OCI-LY1 (cell line): Measurements from ENCODE around the gene PRAMEF1.

Experiments
- EZH2 ChIP-seq: fragments of 200-600 bp; sonication (generic), shearing (Covaris generic); IDR thresholded peaks from 2 replicates; pipeline ENCODE4 v1.8.0; 2017; ENCODE audit warnings: borderline replicate concordance, mixed run types, mild to moderate bottlenecking, antibody characterized with exemption, low read length, moderate library complexity, mixed read lengths
- TF ChIP-seq, protein P1 (sequence below): fragments of 200-600 bp; sonication (generic), shearing (Covaris generic); IDR thresholded peaks from 2 replicates; pipeline ENCODE4 v1.5.1; 2017; ENCODE audit warnings: mild to moderate bottlenecking, antibody characterized with exemption, low read length, moderate library complexity, mixed read lengths

GRCh38 chr1:12811409-12811784 is 20.2 kb downstream of the PRAMEF1 start:
- TF ChIP-seq, protein P1, sequence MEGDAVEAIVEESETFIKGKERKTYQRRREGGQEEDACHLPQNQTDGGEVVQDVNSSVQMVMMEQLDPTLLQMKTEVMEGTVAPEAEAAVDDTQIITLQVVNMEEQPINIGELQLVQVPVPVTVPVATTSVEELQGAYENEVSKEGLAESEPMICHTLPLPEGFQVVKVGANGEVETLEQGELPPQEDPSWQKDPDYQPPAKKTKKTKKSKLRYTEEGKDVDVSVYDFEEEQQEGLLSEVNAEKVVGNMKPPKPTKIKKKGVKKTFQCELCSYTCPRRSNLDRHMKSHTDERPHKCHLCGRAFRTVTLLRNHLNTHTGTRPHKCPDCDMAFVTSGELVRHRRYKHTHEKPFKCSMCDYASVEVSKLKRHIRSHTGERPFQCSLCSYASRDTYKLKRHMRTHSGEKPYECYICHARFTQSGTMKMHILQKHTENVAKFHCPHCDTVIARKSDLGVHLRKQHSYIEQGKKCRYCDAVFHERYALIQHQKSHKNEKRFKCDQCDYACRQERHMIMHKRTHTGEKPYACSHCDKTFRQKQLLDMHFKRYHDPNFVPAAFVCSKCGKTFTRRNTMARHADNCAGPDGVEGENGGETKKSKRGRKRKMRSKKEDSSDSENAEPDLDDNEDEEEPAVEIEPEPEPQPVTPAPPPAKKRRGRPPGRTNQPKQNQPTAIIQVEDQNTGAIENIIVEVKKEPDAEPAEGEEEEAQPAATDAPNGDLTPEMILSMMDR: no peak
- TF ChIP-seq EZH2: no peak
